Lung (tissue), 16 donors: ENCODE results near the gene DUSP7. TPM values are rescaled to one million over a fixed set of nuclear protein-coding genes. Genes with fewer than 3 reads are reported as not detected.
A peak's percentile ranks its signal among the peaks of the same experiment; 100 is the strongest.

Experiments used
- ATAC-seq: fragments of 200-7000 bp; cut with Tn5 transposase; one replicate; pipeline ENCODE4 v1.9.1; 2020; ENCODE audit warnings: moderate number of reproducible peaks; ENCODE audit not compliant: insufficient read depth, low FRiP score
- DNase-seq, 3 donors: peaks; one replicate each; pipeline ENCODE4 v3.0.0-alpha.2; 2013 to 2017
- H3K27ac ChIP-seq, 2 donors: one replicate each; pipeline ENCODE4 v1.5.1; 2013; ENCODE audit warnings: mild to moderate bottlenecking in 2 of 2, moderate library complexity in 2 of 2, control low read depth in 1 of 2, inconsistent platforms in 1 of 2, low read depth in 1 of 2, low read length in 1 of 2
- H3K27me3 ChIP-seq, 3 donors: one replicate each; pipeline ENCODE4 v1.5.1; 2013; ENCODE audit warnings: low read length in 2 of 3; ENCODE audit not compliant: control insufficient read depth in 3 of 3, insufficient read depth in 3 of 3
- H3K36me3 ChIP-seq, 4 donors: one replicate each; pipeline ENCODE4 v1.5.1; 2013; ENCODE audit warnings: low read length in 4 of 4, mild to moderate bottlenecking in 1 of 4, moderate library complexity in 1 of 4; ENCODE audit not compliant: control insufficient read depth in 4 of 4, insufficient read depth in 4 of 4
- H3K4me1 ChIP-seq, 5 donors: one replicate each; pipeline ENCODE4 v1.5.1; 2013; ENCODE audit warnings: low read length in 5 of 5, mild to moderate bottlenecking in 2 of 5, moderate library complexity in 1 of 5; ENCODE audit not compliant: control insufficient read depth in 5 of 5, insufficient read depth in 5 of 5
- H3K4me3 ChIP-seq: one replicate; pipeline ENCODE4 v1.5.1; 2013; ENCODE audit warnings: mild to moderate bottlenecking, control low read depth, moderate library complexity
- H3K9ac ChIP-seq, 2 donors: one replicate each; pipeline ENCODE4 v1.5.1; 2013; ENCODE audit warnings: low read length in 2 of 2, control low read depth in 1 of 2; ENCODE audit not compliant: insufficient read depth in 1 of 2
- H3K9me3 ChIP-seq, 4 donors: one replicate each; pipeline ENCODE4 v1.5.1; 2013; ENCODE audit warnings: low read length in 3 of 4, mild to moderate bottlenecking in 1 of 4, moderate library complexity in 1 of 4; ENCODE audit not compliant: control insufficient read depth in 4 of 4, insufficient read depth in 3 of 4
- WGBS, 2 donors: extraction: QIAGEN DNeasy Blood & Tissue Kit; methylation state at CpG; one replicate each; pipeline ENCODE4 v1.1.7; 2013; 5-methylcytosine and 5-hydroxymethylcytosine counted together
- long read RNA-seq, 5 donors: transcript quantifications; one replicate each; lab custom pipeline, GENCODE V29; 2026
- polyA plus RNA-seq, 2 donors: library from polyadenylated mRNA; stranded (reverse); fragments of 200-250 nt; gene quantifications; one replicate each; pipeline ENCODE4 v1.2.1, GENCODE V29; 2013
- total RNA-seq, 2 donors: library from RNA; depleted of rRNA in 1 of 2; stranded (reverse); fragments of >200 nt in 1 of 2; gene quantifications; one replicate each; pipeline ENCODE4 v1.2.1, GENCODE V29; 2014 to 2021
- TF ChIP-seq, protein P1 (sequence below): IDR thresholded peaks from 2 replicates; pipeline ENCODE4 v1.5.1; 2012; ENCODE audit warnings: mild to moderate bottlenecking; ENCODE audit errors: control extremely low read depth, extremely low read depth
- donor health status: control.
- donor health status: control.
- donor health status: Bipolar disorder and iron deficiency.
- donor health status: healthy.
- donor health status: DM: yes; HTN: yes; CAD: no.

DUSP7 gene, protein sequence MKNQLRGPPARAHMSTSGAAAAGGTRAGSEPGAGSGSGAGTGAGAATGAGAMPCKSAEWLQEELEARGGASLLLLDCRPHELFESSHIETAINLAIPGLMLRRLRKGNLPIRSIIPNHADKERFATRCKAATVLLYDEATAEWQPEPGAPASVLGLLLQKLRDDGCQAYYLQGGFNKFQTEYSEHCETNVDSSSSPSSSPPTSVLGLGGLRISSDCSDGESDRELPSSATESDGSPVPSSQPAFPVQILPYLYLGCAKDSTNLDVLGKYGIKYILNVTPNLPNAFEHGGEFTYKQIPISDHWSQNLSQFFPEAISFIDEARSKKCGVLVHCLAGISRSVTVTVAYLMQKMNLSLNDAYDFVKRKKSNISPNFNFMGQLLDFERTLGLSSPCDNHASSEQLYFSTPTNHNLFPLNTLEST
- total RNA-seq (10 to 100 TPM; 16.5 to 36.2 TPM), polyA plus RNA-seq (10 to 100 TPM; 10.2 to 25.2 TPM)
- long read RNA-seq, donor 1, partial matches to known transcripts: 24 of 29 reads
- long read RNA-seq, donor 1, other reads (novel, unspliced or antisense): 0 of 29 reads
- long read RNA-seq, donor 2, partial matches to known transcripts: 0 of 3 reads
- long read RNA-seq, donor 2, other reads (novel, unspliced or antisense): 0 of 3 reads
- long read RNA-seq, donor 3, partial matches to known transcripts: 0 of 4 reads
- long read RNA-seq, donor 3, other reads (novel, unspliced or antisense): 0 of 4 reads
- long read RNA-seq, donor 4, partial matches to known transcripts: 0 of 5 reads
- long read RNA-seq, donor 4, other reads (novel, unspliced or antisense): 0 of 5 reads
- long read RNA-seq, donor 5, transcript DUSP7-202 (3 exons, 3,340 nt): major isoform, 7 of 16 reads
- long read RNA-seq, donor 5, partial matches to known transcripts: 5 of 16 reads
- long read RNA-seq, donor 5, other reads (novel, unspliced or antisense): 0 of 16 reads

DNA sequence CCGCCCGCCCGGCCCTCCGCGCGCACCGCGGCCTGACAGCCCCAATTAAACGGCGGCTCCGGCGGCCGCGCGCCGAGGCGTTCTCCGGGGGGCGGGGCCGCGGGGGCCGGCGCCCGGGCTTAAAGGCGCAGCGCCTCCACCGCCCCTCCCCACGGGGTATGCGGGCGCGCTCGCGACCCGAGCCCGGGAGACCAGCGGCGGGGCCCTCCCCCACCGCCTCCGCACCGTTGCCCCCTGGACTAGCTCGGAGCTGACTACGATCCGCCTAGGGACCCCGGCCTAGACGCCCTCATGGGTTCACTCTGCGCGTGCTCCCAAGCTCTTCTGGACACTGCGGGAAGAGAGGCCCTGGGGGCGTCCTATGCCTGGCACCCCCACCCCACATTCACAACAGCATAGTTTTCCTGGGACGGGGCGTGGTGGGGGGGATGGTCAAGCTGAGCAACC lies at the start of gene DUSP7:
DUSP7 (minus strand) TSS at position 51 of the 447 bp plus-strand sequence. CDS start 205 bp downstream, outside the sequence.
- peak within 1 kb of the TSS; percentile 78 for H3K4me3 ChIP-seq
- peak within 1 kb of the TSS; percentile 91 for H3K27ac ChIP-seq
- ATAC-seq (peak; percentile 48), DNase-seq (peak; percentile 74 to 87 (median 81))
- no peaks in the 10 kb centered on the region for H3K9me3 ChIP-seq
- WGBS, 2 donors: 0 to 1% methylated on average over 24 to 51 of the region's 51 CpGs
- H3K9ac ChIP-seq: peak within 1 kb of the TSS; percentile 46 to 71
- peaks cover 0 to 41% (median 21%) of the 10 kb centered on the region in 5 donors for H3K4me1 ChIP-seq
- H3K27me3 ChIP-seq: no peaks in the 10 kb centered on the region
- TF ChIP-seq, protein P1, sequence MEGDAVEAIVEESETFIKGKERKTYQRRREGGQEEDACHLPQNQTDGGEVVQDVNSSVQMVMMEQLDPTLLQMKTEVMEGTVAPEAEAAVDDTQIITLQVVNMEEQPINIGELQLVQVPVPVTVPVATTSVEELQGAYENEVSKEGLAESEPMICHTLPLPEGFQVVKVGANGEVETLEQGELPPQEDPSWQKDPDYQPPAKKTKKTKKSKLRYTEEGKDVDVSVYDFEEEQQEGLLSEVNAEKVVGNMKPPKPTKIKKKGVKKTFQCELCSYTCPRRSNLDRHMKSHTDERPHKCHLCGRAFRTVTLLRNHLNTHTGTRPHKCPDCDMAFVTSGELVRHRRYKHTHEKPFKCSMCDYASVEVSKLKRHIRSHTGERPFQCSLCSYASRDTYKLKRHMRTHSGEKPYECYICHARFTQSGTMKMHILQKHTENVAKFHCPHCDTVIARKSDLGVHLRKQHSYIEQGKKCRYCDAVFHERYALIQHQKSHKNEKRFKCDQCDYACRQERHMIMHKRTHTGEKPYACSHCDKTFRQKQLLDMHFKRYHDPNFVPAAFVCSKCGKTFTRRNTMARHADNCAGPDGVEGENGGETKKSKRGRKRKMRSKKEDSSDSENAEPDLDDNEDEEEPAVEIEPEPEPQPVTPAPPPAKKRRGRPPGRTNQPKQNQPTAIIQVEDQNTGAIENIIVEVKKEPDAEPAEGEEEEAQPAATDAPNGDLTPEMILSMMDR: no peak
- peaks cover 0 to 12% (median 2%) of the 10 kb centered on the region in 4 donors for H3K36me3 ChIP-seq

DNA sequence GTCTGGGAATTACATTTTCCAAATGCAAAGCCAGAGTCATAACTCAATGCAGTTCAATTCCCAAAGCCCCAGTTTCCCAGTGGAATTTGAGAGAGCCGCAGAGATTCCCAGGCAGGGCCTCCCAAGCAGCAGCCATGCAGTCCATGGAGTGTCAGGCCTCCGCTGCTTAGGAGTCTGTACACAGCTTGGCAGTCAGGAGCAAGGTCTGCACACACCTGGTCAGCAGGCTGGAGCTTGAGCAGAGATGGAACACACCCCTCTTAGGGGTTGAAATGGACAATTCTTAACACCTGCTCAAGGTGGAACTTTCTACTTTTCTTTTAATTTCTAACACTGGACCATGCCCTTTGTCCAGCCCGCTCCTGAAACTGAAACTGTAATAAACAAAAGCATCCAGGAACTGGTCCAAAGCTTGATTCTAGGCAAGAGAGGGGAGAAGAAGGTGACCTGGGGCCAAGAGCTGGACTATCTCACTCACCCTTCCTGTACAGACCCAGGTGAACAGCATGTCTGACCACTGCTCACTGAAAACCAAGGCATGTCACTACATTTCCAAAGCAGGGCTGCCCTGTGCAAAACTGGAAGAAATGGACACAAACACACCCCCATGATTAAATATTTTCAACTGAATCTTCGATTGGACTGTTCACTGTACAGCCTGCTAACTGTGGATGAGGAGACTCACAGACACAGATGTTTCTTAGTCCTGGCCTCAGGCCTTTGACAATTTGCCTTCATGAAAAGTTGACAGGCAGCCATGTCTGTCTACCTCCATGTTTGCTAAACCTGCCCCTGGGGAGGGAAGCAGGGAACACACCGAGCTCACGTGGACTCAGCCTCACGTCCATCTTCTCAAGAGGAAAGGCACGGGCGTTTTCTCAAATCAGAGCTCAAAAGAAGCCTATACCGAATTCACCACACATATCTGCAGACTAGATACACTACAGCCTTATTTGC lies 48.6 kb upstream of the DUSP7 start:
- no peak for ATAC-seq
- H3K36me3 ChIP-seq: no peaks in the 10 kb centered on the region
- no peak overlapping the region for H3K4me3 ChIP-seq
- H3K9me3 ChIP-seq: peaks cover 0 to 8% (median 0%) of the 10 kb centered on the region in 4 donors
- no peak overlapping the region for H3K27ac ChIP-seq
- TF ChIP-seq, protein P1: no peak
- H3K9ac ChIP-seq: no peak overlapping the region
- WGBS, 2 donors: 95 to 97% methylated on average over 10 of the region's 10 CpGs
- no peak for DNase-seq
- H3K27me3 ChIP-seq: no peaks in the 10 kb centered on the region
- peaks cover 0 to 20% (median 5%) of the 10 kb centered on the region in 5 donors for H3K4me1 ChIP-seq

DNA sequence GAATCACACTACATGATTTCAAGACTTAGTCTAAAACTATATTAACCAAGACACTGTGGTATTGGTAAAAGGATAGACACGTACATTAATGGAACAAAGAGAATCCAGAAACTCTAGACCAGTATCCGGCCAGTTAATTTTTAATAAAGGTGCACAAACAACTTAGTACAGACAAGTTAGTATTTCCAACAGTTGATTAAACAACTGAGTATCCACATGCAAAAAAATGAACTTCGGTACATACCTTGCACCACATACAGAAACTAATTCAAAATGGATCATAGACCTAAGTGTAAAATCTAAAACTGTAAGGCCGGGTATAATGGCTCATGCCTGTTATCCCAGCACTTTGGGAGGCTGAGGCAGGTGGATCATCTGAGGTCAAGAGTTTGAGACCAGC lies 46.6 kb upstream of the DUSP7 start:
- WGBS, 2 donors: 95 to 97% methylated on average over 4 of the region's 4 CpGs
- no peaks in the 10 kb centered on the region for H3K36me3 ChIP-seq
- peaks cover 0 to 8% (median 0%) of the 10 kb centered on the region in 4 donors for H3K9me3 ChIP-seq
- TF ChIP-seq, protein P1: no peak
- H3K9ac ChIP-seq: no peak overlapping the region
- H3K27ac ChIP-seq: no peak overlapping the region
- H3K27me3 ChIP-seq: no peaks in the 10 kb centered on the region
- no peak for ATAC-seq
- H3K4me1 ChIP-seq: peaks cover 0 to 8% (median 4%) of the 10 kb centered on the region in 5 donors
- DNase-seq: no peak
- no peak overlapping the region for H3K4me3 ChIP-seq
